IPS-11a (cell line): ENCODE data around the gene CGB3.

ENCODE experiments used
- H3K4me3 ChIP-seq: one replicate; pipeline ENCODE4 v1.5.1; 2013; ENCODE audit warnings: low read depth, low read length, control low read depth

The CGB3 gene

GRCh38 chr19:49016067-49016839 is 7.9 kb downstream of the CGB3 start:
- H3K4me3 ChIP-seq = no peak overlapping the region

- no peak overlapping the region for H3K4me3 ChIP-seq
These were observed 9.3 kb downstream of the CGB3 start for GRCh38 chr19:49014870-49015255.

GRCh38 chr19:49014123-49014869 is 9.8 kb downstream of the CGB3 start:
- H3K4me3 ChIP-seq = no peak overlapping the region

GRCh38 chr19:49011194-49011593 is 12.9 kb downstream of the CGB3 start:
- H3K4me3 ChIP-seq = no peak overlapping the region

- no peak overlapping the region for H3K4me3 ChIP-seq
These were observed 13.7 kb downstream of the CGB3 start for GRCh38 chr19:49010453-49010852.

- no peak overlapping the region for H3K4me3 ChIP-seq
These were observed 14.3 kb downstream of the CGB3 start for GRCh38 chr19:49009828-49010227.

- no peak overlapping the region for H3K4me3 ChIP-seq
These were observed 17.2 kb downstream of the CGB3 start for GRCh38 chr19:49006905-49007304.

- no peak overlapping the region for H3K4me3 ChIP-seq
These were observed 19.0 kb downstream of the CGB3 start for GRCh38 chr19:49004964-49005614.

- H3K4me3 ChIP-seq = no peak overlapping the region
These were observed 20.0 kb downstream of the CGB3 start for GRCh38 chr19:49004133-49004532.

- no peak overlapping the region for H3K4me3 ChIP-seq
These were observed 24.4 kb downstream of the CGB3 start for GRCh38 chr19:48999481-49000325.

GRCh38 chr19:48997972-48998371 is 26.2 kb downstream of the CGB3 start:
- H3K4me3 ChIP-seq = no peak overlapping the region

GRCh38 chr19:48994035-48994386 is 30.1 kb downstream of the CGB3 start:
- H3K4me3 ChIP-seq = peak overlapping the region; percentile 67

- H3K4me3 ChIP-seq = peak within 1 kb of the TSS; percentile 70
These were observed 30.7 kb downstream of the CGB3 start, which contains the start of the genes GYS1 and RUVBL2 for GRCh38 chr19:48993175-48994034. TSS of gene GYS1 (minus strand) at chr19:48993309. CDS start at chr19:48993112, 197 bp downstream. TSS of gene RUVBL2 (plus strand) at chr19:48993887. CDS start at chr19:48993912, 25 bp downstream.

GRCh38 chr19:48992581-48993174 is 31.5 kb downstream of the CGB3 start:
- peak overlapping the region; percentile 70 for H3K4me3 ChIP-seq

- peak overlapping the region; percentile 70 for H3K4me3 ChIP-seq
These were observed 32.1 kb downstream of the CGB3 start for GRCh38 chr19:48991873-48992580.

GRCh38 chr19:48991011-48991609 is 33.0 kb downstream of the CGB3 start:
- no peak overlapping the region for H3K4me3 ChIP-seq

GRCh38 chr19:48990400-48990799 is 33.7 kb downstream of the CGB3 start:
- no peak overlapping the region for H3K4me3 ChIP-seq

- H3K4me3 ChIP-seq = no peak overlapping the region
These were observed 34.3 kb downstream of the CGB3 start for GRCh38 chr19:48989701-48990291.
